Measurements from ENCODE around the gene ABCC4.

DNA sequence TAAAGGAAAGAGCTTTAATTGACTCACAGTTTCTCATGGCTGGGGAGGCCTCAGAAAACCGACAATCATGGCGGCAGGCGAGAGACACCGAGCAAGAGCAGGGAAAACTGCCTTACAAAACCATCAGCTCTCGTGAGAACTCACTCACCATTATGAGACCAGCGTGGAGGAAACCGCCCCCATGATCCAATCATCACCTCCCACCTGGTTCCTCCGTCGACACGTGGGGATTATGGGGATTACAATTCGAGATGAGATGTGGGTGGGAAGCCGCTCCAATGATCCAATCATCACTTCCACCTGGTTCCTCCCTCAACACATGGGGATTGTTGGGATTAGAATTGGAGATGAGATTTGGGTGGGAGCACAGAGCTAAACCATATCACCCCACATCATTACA is 293.9 kb downstream of the ABCC4 start:
- TF ChIP-seq, protein P1, sequence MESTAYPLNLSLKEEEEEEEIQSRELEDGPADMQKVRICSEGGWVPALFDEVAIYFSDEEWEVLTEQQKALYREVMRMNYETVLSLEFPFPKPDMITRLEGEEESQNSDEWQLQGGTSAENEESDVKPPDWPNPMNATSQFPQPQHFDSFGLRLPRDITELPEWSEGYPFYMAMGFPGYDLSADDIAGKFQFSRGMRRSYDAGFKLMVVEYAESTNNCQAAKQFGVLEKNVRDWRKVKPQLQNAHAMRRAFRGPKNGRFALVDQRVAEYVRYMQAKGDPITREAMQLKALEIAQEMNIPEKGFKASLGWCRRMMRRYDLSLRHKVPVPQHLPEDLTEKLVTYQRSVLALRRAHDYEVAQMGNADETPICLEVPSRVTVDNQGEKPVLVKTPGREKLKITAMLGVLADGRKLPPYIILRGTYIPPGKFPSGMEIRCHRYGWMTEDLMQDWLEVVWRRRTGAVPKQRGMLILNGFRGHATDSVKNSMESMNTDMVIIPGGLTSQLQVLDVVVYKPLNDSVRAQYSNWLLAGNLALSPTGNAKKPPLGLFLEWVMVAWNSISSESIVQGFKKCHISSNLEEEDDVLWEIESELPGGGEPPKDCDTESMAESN (CRISPR knock-in tag; conservative IDR thresholded peaks at IDR 0.05), result no peak
- TF ChIP-seq BCL6 (CRISPR knock-in tag; IDR thresholded peaks at IDR 0.05) (no peak), YY1 (IDR thresholded peaks at IDR 0.05; ENCODE audit: insufficient read depth, insufficient replicate concordance, low read depth, low read length) (no peak), ATF7 (IDR thresholded peaks at IDR 0.05) (no peak), ATF7 (CRISPR knock-in tag; IDR thresholded peaks at IDR 0.05) (no peak), CTCF (CRISPR knock-in tag; IDR thresholded peaks at IDR 0.05) (no peak), ZNF644 (CRISPR knock-in tag; IDR thresholded peaks at IDR 0.05; ENCODE audit: low read depth) (no peak), BRF2 (CRISPR knock-in tag; IDR thresholded peaks at IDR 0.05) (no peak), ZC3H13 (CRISPR knock-in tag; IDR thresholded peaks at IDR 0.05) (no peak), IKZF5 (CRISPR knock-in tag; IDR thresholded peaks at IDR 0.05) (no peak), NR3C1 (CRISPR knock-in tag; IDR thresholded peaks at IDR 0.05) (no peak), SRSF4 (IDR thresholded peaks at IDR 0.05; ENCODE audit: low read depth, low read length, poor library complexity, severe bottlenecking) (no peak)
- TF ChIP-seq, protein P2, sequence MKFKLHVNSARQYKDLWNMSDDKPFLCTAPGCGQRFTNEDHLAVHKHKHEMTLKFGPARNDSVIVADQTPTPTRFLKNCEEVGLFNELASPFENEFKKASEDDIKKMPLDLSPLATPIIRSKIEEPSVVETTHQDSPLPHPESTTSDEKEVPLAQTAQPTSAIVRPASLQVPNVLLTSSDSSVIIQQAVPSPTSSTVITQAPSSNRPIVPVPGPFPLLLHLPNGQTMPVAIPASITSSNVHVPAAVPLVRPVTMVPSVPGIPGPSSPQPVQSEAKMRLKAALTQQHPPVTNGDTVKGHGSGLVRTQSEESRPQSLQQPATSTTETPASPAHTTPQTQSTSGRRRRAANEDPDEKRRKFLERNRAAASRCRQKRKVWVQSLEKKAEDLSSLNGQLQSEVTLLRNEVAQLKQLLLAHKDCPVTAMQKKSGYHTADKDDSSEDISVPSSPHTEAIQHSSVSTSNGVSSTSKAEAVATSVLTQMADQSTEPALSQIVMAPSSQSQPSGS (CRISPR knock-in tag; IDR thresholded peaks at IDR 0.05), result no peak

Data from HepG2 (cell line).